ENCODE measurements around the gene SNCAIP.

- TF ChIP-seq EZH2 (IDR thresholded peaks at IDR 0.05; ENCODE audit: insufficient read depth, poor library complexity, severe bottlenecking) (no peak), EZH2phosphoT487 (IDR thresholded peaks at IDR 0.05; ENCODE audit: insufficient read depth, low read depth) (no peak)
Measured at GRCh38 chr5:122508623-122509022, 196.6 kb downstream of the SNCAIP start.

All from GM23248 (cell line).